GM12878 (cell line): Measurements from ENCODE around the gene RIC8B. TPM values are rescaled to one million over a fixed set of nuclear protein-coding genes. Genes with fewer than 3 reads are reported as not detected.

ENCODE experiments used
- ATAC-seq: fragments of 200-7000 bp; cut with Tn5 transposase; 3 replicates; pipeline ENCODE4 v1.9.1; 2020; ENCODE audit warnings: mild to moderate bottlenecking, moderate library complexity
- BruUV-seq: library from RNA; stranded (reverse); fragments of 400-500 nt; replicated peaks from 2 replicates; lab custom pipeline; 2021; lab: Mats Ljungman, UMichigan
- CTCF ChIA-PET: fragments of 300-600 bp; sonication (Branson Sonifier 250); formaldehyde crosslinking; extraction: SDS; loops from one replicate; lab custom pipeline; 2021; ENCODE audit warnings: inconsistent platforms; lab: Yijun Ruan, JAX
- POLR2A ChIA-PET: fragments of 350-600 bp; formaldehyde crosslinking; extraction: SDS; loops from one replicate; lab custom pipeline; 2021; ENCODE audit warnings: inconsistent platforms; lab: Charles Lee
- RAD21 ChIA-PET: fragments of 300-600 bp; sonication (Branson Sonifier 250); formaldehyde crosslinking; loops from one replicate; lab custom pipeline; 2023; ENCODE audit warnings: antibody characterized with exemption; ENCODE audit not compliant: unreplicated experiment; lab: Charles Lee
- SMC1A ChIA-PET: fragments of 300-600 bp; sonication (Branson Sonifier 250); formaldehyde crosslinking; loops from one replicate; lab custom pipeline; 2023; ENCODE audit not compliant: unreplicated experiment, uncharacterized antibody; lab: Charles Lee
- DNase-seq: peaks from one replicate; pipeline ENCODE4 v3.0.0-alpha.2; 2011; ENCODE audit warnings: low read depth, low spot score
- FAIRE-seq: peaks from 3 replicates; lab custom pipeline; 2011; peaks lifted over from hg19 to GRCh38; lab: Jason Lieb, UNC
- H2AFZ ChIP-seq: 2 replicates; pipeline ENCODE4 v1.6.0; 2011; ENCODE audit warnings: low read depth, low read length, control low read depth; ENCODE audit not compliant: control insufficient read depth
- H3K27ac ChIP-seq: 2 replicates; pipeline ENCODE4 v1.5.1; 2011; ENCODE audit warnings: control low read depth; ENCODE audit not compliant: control insufficient read depth, insufficient read depth
- H3K27me3 ChIP-seq, 2 experiments: replicated peaks in 1 of 2; 2 replicates each; pipeline versions ENCODE4 v1.6.0 to v1.6.1; 2011; ENCODE audit warnings: low read length in 1 of 2; ENCODE audit not compliant: control insufficient read depth in 2 of 2, insufficient read depth in 2 of 2
- H3K36me3 ChIP-seq, 2 experiments: 2 replicates each; pipeline ENCODE4 v1.5.1; 2011; ENCODE audit warnings: low read length in 1 of 2; ENCODE audit not compliant: control insufficient read depth in 2 of 2, insufficient read depth in 2 of 2
- H3K4me1 ChIP-seq: 2 replicates; pipeline ENCODE4 v1.6.1; 2011; ENCODE audit warnings: mild to moderate bottlenecking, low read length, moderate library complexity, mixed read lengths; ENCODE audit not compliant: control insufficient read depth, insufficient read depth
- H3K4me2 ChIP-seq: 2 replicates; pipeline ENCODE4 v1.6.0; 2011; ENCODE audit warnings: control low read depth; ENCODE audit not compliant: control insufficient read depth, insufficient read depth
- H3K4me3 ChIP-seq: fragments of 200-600 bp; sonication (generic); 2 replicates; pipeline ENCODE4 v1.5.1; 2016
- H3K79me2 ChIP-seq: 2 replicates; pipeline ENCODE4 v1.6.0; 2011; ENCODE audit warnings: low read length; ENCODE audit not compliant: control insufficient read depth, insufficient read depth
- H3K9ac ChIP-seq: 2 replicates; pipeline ENCODE4 v1.8.0; 2011; ENCODE audit warnings: low read length, control low read depth, mixed read lengths; ENCODE audit not compliant: control insufficient read depth, insufficient read depth
- H3K9me3 ChIP-seq: replicated peaks from 3 replicates; pipeline ENCODE4 v1.5.1; 2011; ENCODE audit warnings: mild to moderate bottlenecking, low read length; ENCODE audit not compliant: control insufficient read depth, insufficient read depth
- H4K20me1 ChIP-seq: 2 replicates; pipeline ENCODE4 v1.6.0; 2011; ENCODE audit not compliant: control insufficient read depth, insufficient read depth
- CBX5 ChIP-seq: sonication (generic); IDR thresholded peaks from 2 replicates; pipeline ENCODE4 v1.6.1; 2016; ENCODE audit warnings: low read depth, moderate library complexity, mild to moderate bottlenecking, inconsistent platforms
- ESRRA ChIP-seq: IDR thresholded peaks from 2 replicates; pipeline ENCODE4 v1.6.1; 2012; ENCODE audit warnings: mild to moderate bottlenecking, low read length, improper control_type of control experiment
- EZH2 ChIP-seq: IDR thresholded peaks from 2 replicates; pipeline ENCODE4 v1.6.1; 2012; ENCODE audit warnings: low read depth, mild to moderate bottlenecking, control low read depth, inconsistent platforms, low read length, borderline replicate concordance; ENCODE audit not compliant: control insufficient read depth
- MEF2A ChIP-seq: IDR thresholded peaks from 2 replicates; pipeline ENCODE4 v1.6.1; 2011; ENCODE audit warnings: low read depth, mild to moderate bottlenecking, low read length, moderate library complexity; ENCODE audit not compliant: insufficient read depth
- NBN ChIP-seq: fragments of 450-650 bp; IDR thresholded peaks from 2 replicates; pipeline ENCODE4 v1.6.1; 2016
- NFYA ChIP-seq: IDR thresholded peaks from 2 replicates; pipeline ENCODE4 v1.6.1; 2011; ENCODE audit warnings: low read depth, mild to moderate bottlenecking, low read length, improper control_type of control experiment, borderline replicate concordance
- PRDM15 ChIP-seq: fragments of 450-650 bp; formaldehyde crosslinking; IDR thresholded peaks from 2 replicates; pipeline ENCODE4 v1.4.0; 2020; ENCODE audit warnings: mild to moderate bottlenecking, moderate library complexity
- RUNX3 ChIP-seq: IDR thresholded peaks from 2 replicates; pipeline ENCODE4 v1.6.1; 2012; ENCODE audit warnings: low read length, inconsistent platforms
- SREBF1 ChIP-seq: IDR thresholded peaks from 2 replicates; pipeline ENCODE4 v1.6.1; 2012; ENCODE audit warnings: mild to moderate bottlenecking, low read length
- SUZ12 ChIP-seq: fragments of 200-600 bp; sonication (generic); IDR thresholded peaks from one replicate; pipeline ENCODE4 v1.6.1; 2018; ENCODE audit warnings: antibody characterized with exemption, mild to moderate bottlenecking; ENCODE audit not compliant: unreplicated experiment
- TCF7 ChIP-seq: IDR thresholded peaks from 2 replicates; pipeline ENCODE4 v1.6.1; 2014; ENCODE audit warnings: antibody characterized with exemption, borderline replicate concordance
- WGBS: methylation state at CpG from one replicate; pipeline ENCODE4 v1.1.6; 2016; ENCODE audit warnings: low lambda C conversion rate; ENCODE audit not compliant: insufficient replicate concordance, insufficient coverage; ENCODE audit errors: missing lambda C conversion rate; 5-methylcytosine and 5-hydroxymethylcytosine counted together
- in situ Hi-C: fragments of 300-500 bp; cut with MboI; formaldehyde crosslinking; loops from 9 replicates; pipeline ENCODE4 v1.14.3; 2018; ENCODE audit warnings: mixed read lengths
- intact Hi-C: fragments of 100-400 bp; cut with micrococcal nuclease; formaldehyde crosslinking; loops from one replicate; pipeline ENCODE4 v1.14.2; 2022; ENCODE audit not compliant: unreplicated experiment
- polyA plus RNA-seq, 11 experiments: library from polyadenylated mRNA; depleted of rRNA in 4 of 11; unstranded in 6 of 11; stranded (reverse) in 5 of 11; fragments of >200 nt; fragmentation: Nextera tagmentation in 4 of 11; fragmentation: Illumina TruSeq in 1 of 11; extraction: Ambion mirVana in 4 of 11; extraction: Trizol in 1 of 11; gene quantifications; 1 replicate in 1 of 11; 2 replicates in 10 of 11; pipeline versions ENCODE4 v1.2.1 to v1.2.3, GENCODE V29; 2011 to 2016; ENCODE audit warnings: inconsistent platforms in 2 of 11, missing spikeins in 2 of 11, low read depth in 1 of 11
- total RNA-seq, 4 experiments: library from RNA; depleted of rRNA in 3 of 4; stranded (reverse); fragments of >200 nt in 3 of 4; fragmentation: Illumina TruSeq in 1 of 4; extraction: Trizol in 1 of 4; gene quantifications; 2 replicates each; pipeline versions ENCODE4 v1.2.1 to v1.2.3, GENCODE V29; 2013 to 2021
- TF ChIP-seq, protein P1 (sequence below): fragments of 450-650 bp; IDR thresholded peaks from 2 replicates; pipeline ENCODE4 v1.6.1; 2016; ENCODE audit warnings: mild to moderate bottlenecking
- TF ChIP-seq, protein P2 (sequence below): IDR thresholded peaks from 2 replicates; pipeline ENCODE4 v1.6.1; 2011; ENCODE audit warnings: borderline replicate concordance, low read depth, mild to moderate bottlenecking, moderate library complexity, low read length; ENCODE audit not compliant: insufficient read depth, poor library complexity, severe bottlenecking
- TF ChIP-seq, protein P3 (sequence below): fragments of 450-650 bp; formaldehyde crosslinking; IDR thresholded peaks from 2 replicates; pipeline ENCODE4 v1.4.0; 2022; ENCODE audit warnings: mild to moderate bottlenecking, moderate library complexity

The RIC8B gene
- total and polyA plus RNA-seq, 10 of the 15 experiments (the other 5 are each of a cell fraction or from before 2014, with no cell fraction given): 2.3 to 10.8 (median 6.2) TPM

- Histone ChIP-seq H3K4me2 (no peak overlapping the region), H3K4me3 (no peak overlapping the region), H3K4me1 (no peaks in the 10 kb centered on the region), H3K27ac (no peak overlapping the region), H4K20me1 (no peaks in the 10 kb centered on the region), H3K9ac (no peak overlapping the region), H3K36me3 (no peaks in the 10 kb centered on the region; a peak in 1 of 4 replicates), H3K27me3 (no peaks in the 10 kb centered on the region), H2AFZ (no peak overlapping the region), H3K9me3 (no peaks in the 10 kb centered on the region), H3K79me2 (peaks cover 16% of the 10 kb centered on the region)
- ATAC-seq (peak; percentile 45), FAIRE-seq (no peak), DNase-seq (no peak)
- RAD21 ChIA-PET: interaction anchor here (1.0 kb wide), 1 partner anchor 176 kb away, joined by 3 read pairs; no protein-coding TSS in a partner anchor
- CTCF ChIA-PET: interaction anchor here (0.6 to 1.4 kb wide), 2 partner anchors 49 to 128 kb away, joined by 3 read pairs; no protein-coding TSS in a partner anchor
- 55% methylated on average over 3 of the region's 3 CpGs for WGBS
- SMC1A ChIA-PET: interaction anchor here (1.5 kb wide), 1 partner anchor 10 kb away, joined by 4 read pairs; no protein-coding TSS in a partner anchor
- intact Hi-C loops (no loop called here), in situ Hi-C loops (no loop called here)
- BruUV-seq: no TSS peak
- POLR2A ChIA-PET: no interaction called here
- TF ChIP-seq, protein P1, sequence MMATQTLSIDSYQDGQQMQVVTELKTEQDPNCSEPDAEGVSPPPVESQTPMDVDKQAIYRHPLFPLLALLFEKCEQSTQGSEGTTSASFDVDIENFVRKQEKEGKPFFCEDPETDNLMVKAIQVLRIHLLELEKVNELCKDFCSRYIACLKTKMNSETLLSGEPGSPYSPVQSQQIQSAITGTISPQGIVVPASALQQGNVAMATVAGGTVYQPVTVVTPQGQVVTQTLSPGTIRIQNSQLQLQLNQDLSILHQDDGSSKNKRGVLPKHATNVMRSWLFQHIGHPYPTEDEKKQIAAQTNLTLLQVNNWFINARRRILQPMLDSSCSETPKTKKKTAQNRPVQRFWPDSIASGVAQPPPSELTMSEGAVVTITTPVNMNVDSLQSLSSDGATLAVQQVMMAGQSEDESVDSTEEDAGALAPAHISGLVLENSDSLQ: no peak
- no peak for TF ChIP-seq SUZ12
- TF ChIP-seq, protein P2, sequence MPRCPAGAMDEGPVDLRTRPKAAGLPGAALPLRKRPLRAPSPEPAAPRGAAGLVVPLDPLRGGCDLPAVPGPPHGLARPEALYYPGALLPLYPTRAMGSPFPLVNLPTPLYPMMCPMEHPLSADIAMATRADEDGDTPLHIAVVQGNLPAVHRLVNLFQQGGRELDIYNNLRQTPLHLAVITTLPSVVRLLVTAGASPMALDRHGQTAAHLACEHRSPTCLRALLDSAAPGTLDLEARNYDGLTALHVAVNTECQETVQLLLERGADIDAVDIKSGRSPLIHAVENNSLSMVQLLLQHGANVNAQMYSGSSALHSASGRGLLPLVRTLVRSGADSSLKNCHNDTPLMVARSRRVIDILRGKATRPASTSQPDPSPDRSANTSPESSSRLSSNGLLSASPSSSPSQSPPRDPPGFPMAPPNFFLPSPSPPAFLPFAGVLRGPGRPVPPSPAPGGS: no peak
- no peak for TF ChIP-seq CBX5
- TF ChIP-seq NFYA: no peak
- no peak for TF ChIP-seq TCF7
- no peak for TF ChIP-seq NBN
- TF ChIP-seq EZH2: no peak
- TF ChIP-seq PRDM15 (CRISPR knock-in tag): no peak
- no peak for TF ChIP-seq MEF2A
- TF ChIP-seq SREBF1: no peak
- TF ChIP-seq, protein P3, sequence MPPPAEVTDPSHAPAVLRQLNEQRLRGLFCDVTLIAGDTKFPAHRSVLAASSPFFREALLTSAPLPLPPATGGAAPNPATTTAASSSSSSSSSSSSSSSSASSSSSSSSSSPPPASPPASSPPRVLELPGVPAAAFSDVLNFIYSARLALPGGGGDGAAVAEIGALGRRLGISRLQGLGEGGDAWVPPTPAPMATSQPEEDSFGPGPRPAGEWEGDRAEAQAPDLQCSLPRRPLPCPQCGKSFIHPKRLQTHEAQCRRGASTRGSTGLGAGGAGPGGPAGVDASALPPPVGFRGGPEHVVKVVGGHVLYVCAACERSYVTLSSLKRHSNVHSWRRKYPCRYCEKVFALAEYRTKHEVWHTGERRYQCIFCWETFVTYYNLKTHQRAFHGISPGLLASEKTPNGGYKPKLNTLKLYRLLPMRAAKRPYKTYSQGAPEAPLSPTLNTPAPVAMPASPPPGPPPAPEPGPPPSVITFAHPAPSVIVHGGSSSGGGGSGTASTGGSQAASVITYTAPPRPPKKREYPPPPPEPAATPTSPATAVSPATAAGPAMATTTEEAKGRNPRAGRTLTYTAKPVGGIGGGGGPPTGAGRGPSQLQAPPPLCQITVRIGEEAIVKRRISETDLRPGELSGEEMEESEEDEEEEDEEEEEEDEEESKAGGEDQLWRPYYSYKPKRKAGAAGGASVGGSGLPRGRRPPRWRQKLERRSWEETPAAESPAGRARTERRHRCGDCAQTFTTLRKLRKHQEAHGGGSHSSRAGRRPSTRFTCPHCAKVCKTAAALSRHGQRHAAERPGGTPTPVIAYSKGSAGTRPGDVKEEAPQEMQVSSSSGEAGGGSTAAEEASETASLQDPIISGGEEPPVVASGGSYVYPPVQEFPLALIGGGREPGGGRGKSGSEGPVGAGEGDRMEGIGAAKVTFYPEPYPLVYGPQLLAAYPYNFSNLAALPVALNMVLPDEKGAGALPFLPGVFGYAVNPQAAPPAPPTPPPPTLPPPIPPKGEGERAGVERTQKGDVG (CRISPR knock-in tag): no peak
- no peak for TF ChIP-seq ESRRA
- TF ChIP-seq RUNX3: no peak
Measured at GRCh38 chr12:106780010-106780631, 5.6 kb downstream of the RIC8B start.
